NOMO-1 treated with dmso at 0.1 percent for 144 hours (cell line): ENCODE measurements around the gene TPSD1.
A peak's percentile ranks its signal among the peaks of the same experiment; 100 is the strongest.
"Not testable (repeated sequence)": the region's sequence is repeated elsewhere in the genome, so short reads cannot be mapped to it uniquely, and the experiment has no call there.

Experiments used
- DNase-seq: peaks from one replicate; lab custom pipeline; 2025; ENCODE audit not compliant: unreplicated experiment; lab: John Stamatoyannopoulos, UW

TPSD1 gene

DNA sequence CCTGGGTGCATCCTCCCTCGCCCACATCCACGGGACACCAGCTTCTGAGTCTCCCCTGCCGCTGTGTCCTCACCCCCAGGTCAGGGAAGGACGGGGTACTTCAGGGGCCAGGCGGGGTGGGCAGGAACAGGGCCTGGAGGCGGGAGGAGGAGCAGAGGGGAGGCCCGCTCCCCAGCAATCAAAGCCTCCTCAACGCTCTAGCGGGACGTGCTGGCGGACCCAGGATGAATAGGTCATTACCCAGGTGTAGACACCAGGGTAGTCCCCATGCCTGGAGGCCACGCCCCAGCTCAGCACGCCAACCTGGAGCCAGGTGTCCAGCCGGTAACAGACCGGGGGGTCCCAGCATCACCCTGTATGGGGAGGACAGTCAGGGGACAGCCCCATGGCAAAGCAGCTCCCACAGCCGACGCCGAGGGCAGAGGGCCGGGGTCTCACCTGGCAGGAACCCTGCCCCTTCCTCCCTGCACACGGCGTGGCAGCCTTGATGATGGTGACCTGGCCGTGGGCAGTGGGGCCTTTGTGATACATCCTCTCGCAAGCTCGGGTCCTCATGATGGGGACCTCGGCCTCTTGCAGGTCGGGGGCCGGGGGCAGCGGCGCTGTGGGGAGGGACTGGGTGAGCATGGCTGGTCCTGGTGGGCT, 24.2 kb downstream of the TPSD1 start:
- no peak for DNase-seq

- DNase-seq, result no peak
Observed at GRCh38 chr16:1280783-1281182, 24.9 kb downstream of the TPSD1 start.

DNA sequence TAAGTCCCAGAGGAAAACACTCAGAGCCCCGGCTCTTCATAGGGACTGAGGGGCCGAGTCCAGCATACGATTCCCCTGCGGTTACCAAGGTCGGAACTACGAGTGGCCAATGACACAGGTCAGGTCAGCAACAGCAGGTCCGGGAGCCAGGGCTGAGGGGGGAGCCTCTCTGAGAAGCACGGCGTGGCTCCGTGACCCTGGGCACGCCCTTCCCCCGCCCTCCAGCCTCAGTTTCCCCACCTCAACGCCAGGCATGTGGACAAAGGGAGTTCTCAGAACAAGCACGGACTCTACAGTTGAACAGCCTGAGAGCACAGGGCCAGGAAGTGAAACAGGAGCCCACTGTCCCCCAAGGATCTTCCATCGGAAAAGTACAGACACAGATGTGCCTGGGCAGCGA, 25.6 kb downstream of the TPSD1 start:
- no peak for DNase-seq

- DNase-seq, result no peak
Observed at GRCh38 chr16:1282324-1282973, 26.6 kb downstream of the TPSD1 start.

DNA sequence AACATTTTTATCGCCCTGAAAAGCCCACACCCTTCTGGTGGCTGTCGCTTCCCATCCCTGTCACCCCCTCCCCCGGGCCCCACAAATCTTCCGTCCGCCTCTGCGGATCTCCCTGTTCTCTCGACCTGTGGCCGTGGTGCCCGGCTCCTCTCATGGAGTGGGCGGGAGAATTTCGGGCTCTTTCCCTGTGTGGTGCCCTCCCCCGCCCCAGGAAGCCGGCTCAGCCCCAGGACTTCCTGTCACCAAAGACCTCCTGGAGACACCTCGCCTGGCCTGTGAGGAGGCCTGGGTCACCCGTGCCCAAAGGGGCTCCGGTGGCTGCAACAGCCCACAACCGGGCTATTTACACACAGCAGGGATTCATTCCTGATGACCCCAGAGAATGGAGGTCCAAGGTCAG, 27.4 kb downstream of the TPSD1 start:
- no peak for DNase-seq

GRCh38 chr16:1283996-1284616, 28.2 kb downstream of the TPSD1 start:
- no peak for DNase-seq

DNA sequence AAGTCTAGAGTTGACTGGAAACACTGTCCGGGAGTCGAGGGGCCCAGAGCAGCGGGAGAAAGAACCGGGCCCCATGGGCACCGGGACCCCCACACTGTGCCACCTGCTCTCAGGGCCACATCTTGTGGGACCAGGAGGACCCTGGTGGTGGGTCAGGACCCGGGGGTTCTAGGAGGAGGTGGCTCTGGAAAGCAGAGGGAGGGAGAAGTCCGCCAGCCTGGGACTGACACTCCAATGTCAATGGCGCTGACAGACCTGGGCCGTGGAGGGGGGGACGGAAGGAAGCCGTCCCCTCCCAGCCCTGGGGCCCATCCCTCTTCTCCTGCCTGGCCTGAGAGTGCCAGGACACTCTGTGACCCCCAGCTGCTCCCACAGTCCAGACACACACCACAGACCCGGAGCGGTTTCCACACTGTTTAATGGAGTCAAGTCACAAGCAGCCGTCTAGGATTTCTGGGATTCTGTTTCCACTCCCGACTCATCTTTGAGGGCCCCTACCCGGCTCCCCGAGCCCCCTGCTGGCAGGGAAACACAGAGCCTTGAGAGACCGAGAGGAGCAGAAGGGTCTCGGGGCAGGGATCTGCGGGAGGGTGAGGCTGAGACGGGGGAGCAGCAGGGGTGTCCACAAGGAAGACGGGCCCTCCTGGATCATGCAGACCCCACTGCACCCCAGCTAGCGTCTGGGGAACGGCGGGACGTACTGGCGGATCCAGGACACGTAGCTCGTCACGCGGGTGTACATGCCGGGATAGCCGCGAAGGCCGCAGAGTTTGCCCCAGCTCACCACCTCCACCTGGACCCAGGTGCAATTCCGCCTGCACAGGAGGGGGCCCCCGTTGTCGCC, 30.0 kb downstream of the TPSD1 start:
- DNase-seq, result no peak

DNA sequence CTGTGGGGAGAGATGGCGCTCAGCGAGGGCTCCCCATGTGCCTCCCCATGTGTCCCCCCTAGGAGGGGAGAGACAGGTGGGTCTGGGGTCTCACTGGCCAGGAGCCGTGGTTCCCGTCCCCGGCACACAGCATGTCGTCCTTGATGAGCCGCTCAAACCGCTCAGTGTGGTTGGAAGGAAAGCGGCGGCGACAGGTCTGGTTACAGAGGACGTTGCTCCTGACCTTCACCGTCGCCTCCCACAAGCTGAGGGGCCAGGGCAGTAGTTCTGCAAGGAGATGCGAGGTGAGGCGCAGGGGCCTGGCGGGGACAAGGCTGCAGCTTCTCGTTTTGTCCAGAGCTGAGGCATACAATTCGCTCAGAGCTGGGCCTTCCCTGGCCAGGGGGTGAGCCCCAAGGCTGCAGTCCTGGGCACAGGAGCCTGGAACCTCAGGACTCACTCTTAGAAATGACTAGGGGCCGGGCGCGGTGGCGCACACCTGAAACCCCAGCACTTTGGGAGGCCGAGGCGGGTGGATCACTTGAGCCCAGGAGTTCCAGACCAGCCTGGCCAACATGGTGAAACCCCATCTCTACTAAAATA, 30.7 kb downstream of the TPSD1 start:
- DNase-seq, result no peak

DNA sequence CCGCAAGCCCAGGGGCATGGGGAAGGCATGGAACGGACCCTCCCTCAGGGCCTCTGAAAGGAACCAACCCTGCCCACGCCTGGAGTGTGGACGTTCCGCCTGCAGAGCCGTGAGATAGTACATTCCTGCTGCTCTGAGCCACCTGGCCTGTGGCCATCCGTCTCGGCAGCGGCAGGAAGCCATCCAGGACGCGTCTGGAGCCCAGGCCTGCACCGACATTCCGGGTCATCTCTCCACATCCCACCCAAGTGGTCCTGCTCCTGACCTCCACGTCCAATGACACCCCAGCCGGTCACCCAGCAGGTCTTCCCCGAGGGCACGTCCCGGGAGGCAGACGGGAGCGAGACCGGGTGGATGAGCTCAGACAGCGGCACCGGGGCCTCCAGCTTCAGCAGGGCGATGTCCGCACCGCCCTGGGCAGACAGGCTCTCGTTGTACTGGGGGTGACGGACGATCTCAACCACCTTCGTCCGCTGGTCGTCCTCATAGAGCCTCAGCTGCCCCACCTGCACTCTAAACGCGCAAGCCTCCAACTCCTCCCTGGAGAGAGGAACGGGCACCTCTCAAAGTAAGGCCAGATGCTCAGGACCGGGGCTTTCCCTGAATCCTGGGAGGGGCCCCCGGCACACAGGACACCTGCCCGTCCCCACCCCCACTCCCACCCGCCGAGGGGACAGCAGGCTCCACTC, 32.3 kb downstream of the TPSD1 start:
- no peak for DNase-seq

DNA sequence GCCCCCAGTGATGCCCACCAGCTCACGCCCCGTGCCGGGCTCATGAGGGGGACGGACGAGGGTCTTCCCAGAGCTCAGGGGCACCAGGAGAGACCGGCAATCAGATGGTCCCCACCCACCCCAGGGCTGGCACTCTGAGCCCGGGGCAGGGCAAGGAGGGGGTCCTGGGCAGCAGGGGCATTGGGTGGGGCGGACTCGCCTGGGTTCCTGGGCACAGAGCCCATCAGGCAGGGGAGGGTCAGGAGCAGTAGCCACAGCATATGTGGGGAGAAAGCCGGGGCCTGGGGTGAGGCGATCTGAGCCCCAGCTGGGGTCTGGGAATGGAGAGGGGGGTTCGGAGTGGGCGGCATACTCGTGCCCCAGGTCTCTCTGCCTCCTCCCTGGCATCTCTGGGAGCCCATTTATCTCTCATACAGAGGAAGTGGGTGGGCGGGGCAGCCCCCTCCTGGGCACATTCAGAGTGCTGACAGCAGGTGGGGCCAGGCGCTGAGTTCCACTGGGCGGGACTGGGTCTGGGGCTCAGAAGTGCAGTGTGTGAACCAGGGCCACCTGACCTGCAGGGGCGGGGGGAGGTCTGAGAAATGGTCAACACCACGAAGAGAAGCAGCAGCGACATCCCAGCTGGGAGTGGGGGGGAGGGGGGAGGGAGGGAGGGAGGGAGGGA, 33.1 kb downstream of the TPSD1 start:
- no peak for DNase-seq

- DNase-seq, result no peak
Observed at GRCh38 chr16:1289477-1289866, 33.6 kb downstream of the TPSD1 start.

- DNase-seq, result peak; percentile 21
Observed at GRCh38 chr16:1290063-1290501, 34.2 kb downstream of the TPSD1 start.

DNA sequence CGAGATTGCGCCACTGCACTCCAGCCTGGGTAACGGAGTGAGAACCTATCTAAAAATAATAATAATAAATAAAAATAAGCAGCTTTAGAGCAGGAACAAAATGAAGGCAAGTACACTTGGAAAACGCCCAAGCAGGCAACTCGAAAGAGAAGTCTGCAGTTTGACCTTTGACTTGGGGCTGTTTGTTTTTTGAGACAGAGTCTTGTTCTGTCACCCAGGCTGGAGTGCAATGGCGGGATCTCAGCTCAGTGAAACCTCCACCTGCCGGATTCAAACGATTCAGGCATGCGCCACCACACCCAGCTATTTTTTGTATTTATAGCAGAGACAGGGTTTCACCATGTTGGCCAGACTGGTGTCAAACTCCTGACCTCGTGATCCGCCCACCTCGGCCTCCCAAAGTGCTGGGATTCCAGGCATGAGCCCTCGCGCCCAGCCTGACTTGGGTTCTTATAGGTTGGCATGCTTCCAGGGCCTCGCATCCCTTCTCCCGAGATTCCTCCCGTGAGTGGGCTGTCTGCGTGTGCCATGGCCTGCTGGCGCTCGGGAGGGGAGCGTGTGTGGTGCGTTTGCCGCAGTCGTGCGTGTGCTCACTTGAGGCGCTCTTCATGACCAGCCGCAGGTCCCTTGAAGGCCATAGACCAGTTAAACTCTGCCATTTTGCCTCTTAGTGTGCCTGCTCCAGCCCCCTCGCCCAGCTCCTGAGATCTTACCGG, 35.1 kb downstream of the TPSD1 start:
- DNase-seq, result no peak

DNA sequence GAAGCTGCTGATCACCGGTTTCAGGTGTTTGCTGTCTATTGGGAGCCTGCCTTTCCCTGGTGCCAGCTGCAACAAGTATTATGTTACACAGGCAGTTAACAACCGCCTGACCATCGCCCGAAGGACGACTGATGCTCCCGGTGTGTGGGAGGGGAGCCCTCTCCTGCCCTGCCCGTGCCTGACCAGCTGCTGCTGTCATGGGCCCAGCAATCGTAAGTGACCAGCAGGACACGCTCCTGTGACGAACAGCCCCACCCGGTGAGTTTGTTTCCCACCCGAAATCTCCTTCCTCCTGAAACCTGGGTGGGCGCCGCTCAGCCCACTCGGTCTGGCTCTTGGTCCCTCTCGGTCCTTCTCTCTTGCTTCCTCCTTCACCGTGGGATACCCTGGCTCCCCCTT, 35.7 kb downstream of the TPSD1 start:
- DNase-seq, result no peak

- not testable (repeated sequence) for DNase-seq
Observed at GRCh38 chr16:1292208-1292607, 36.3 kb downstream of the TPSD1 start.

DNA sequence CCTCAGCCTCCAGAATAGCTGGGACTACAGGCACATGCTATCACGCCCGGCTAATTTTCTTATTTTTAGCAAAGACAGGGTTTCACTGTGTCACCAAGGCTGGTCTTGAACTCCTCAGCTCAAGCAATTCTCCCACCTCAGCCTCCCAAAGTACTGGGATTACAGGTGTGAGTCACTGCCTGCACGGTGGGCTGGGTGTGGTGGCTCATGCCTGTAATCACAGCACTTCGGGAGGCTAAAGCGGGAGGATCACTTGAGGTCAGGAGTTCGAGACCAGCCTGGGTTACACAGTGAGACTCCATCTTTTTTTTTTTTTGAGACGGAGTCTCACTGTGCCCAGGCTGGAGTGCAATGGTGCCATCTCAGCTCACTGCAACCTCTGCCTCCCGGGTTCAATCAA, 36.9 kb downstream of the TPSD1 start:
- not testable (repeated sequence) for DNase-seq

DNA sequence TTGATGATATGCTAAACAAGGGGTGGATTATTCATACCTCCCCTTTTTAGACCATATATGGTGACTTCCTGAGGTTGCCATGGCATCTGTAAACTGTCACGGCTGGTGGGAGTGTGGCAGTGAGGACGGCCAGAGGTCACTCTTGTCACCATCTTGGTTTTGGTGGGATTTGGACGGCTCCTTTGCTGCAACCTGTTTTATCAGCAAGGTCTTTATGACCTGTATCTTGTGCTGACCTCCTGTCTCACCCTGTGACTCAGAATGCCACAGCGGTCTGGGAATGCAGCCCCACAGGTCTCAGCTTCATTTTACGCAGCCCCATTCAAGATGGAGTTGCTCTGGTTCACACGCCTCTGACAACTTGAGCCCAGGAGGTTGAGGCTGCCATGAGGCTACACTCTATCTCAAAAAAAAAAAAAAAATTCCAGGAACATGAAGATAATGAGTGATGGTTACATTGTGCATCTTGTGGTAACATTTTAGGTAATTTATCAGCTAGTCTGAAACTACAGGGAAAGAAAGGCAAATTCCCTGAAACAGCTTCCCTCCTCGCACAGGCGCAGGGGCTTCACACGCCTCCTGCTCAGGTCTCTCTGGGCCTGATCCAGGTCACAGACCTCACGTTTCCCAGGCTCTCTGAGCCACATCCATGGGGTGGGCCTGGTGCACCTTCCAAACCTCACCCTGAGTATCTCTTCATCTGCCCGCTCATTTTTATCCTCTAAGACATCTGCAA, 38.2 kb downstream of the TPSD1 start:
- DNase-seq, result no peak

DNA sequence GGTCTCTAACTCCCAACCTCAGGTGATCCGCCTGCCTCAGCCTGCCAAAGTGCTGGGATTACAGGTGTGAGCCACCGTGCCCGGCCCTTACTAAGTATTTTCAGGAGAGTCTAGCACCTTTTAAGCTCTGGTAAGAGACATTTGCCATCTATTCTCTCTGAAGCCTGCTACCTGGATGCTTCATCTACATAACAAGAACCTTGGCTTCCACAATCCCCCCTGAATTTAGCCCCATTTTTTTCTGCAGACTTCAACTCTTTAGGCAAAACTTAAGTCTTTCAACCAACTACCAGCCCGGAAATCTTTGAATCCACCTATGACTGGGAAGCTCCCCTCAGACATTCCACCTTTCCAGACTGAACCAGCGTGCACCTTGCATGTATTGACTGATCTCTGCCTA, 39.6 kb downstream of the TPSD1 start:
- DNase-seq, result no peak

GRCh38 chr16:1296688-1297017, 40.8 kb downstream of the TPSD1 start:
- DNase-seq, result not testable (repeated sequence)
